AG10803 (cell line): ENCODE measurements around the gene PRPF18.

Experiments
- DNase-seq: peaks from one replicate; pipeline ENCODE4 v3.0.0; 2010; ENCODE audit warnings: low read depth
- H3K4me3 ChIP-seq: 2 replicates; pipeline ENCODE4 v1.5.1; 2011; ENCODE audit warnings: mild to moderate bottlenecking, low read length, control low read depth
- CTCF ChIP-seq: conservative IDR thresholded peaks from 2 replicates; pipeline ENCODE4 v1.5.1; 2011; ENCODE audit warnings: mild to moderate bottlenecking, low read length, control low read depth, inconsistent platforms

Gene PRPF18

GRCh38 chr10:13637894-13638293 lies 51.1 kb downstream of the PRPF18 start:
- TF ChIP-seq CTCF: no peak
- no peak overlapping the region for H3K4me3 ChIP-seq
- DNase-seq: no peak

DNA sequence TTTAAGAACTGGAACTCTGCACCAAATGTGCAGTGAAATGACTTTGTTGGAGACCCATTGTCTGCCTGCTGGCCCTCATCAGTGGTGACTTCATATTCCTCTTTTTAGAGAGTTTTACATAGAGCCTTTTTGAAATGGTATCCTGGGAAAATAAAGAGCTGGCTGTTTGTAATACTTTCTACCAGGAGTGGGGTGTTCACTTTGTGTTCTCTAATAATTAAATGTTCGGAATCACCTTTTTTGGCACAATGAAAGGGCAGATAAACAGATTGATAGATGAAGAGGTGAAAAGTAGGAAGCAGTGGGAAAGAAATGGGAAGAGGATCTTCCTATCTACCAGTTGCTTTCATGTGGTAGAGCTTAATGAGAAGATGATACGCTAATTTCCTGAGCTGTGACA lies 55.5 kb downstream of the PRPF18 start:
- no peak overlapping the region for H3K4me3 ChIP-seq
- no peak for DNase-seq
- TF ChIP-seq CTCF: no peak

DNA sequence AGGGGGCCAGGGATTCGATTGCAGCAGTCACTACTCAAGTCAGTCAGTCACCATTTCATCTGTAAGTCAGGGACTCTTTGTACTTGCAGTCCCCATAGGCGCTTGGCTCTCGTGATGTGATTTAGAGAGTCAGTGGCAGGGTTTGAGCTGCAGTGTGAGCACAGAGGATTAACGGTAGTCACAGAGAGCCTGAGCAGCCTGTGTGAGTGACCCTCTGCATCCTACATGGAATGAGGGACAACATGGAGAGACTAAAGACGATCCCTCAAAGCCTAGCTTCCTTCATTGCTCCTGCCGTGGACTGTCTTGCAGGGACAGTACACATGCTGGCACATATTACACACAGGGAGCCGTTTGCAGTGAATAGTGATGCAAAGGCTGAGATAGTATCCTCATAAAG lies 56.3 kb downstream of the PRPF18 start:
- TF ChIP-seq CTCF: no peak
- DNase-seq: no peak
- no peak overlapping the region for H3K4me3 ChIP-seq

GRCh38 chr10:13644866-13645265 lies 58.1 kb downstream of the PRPF18 start:
- DNase-seq: no peak
- TF ChIP-seq CTCF: no peak
- H3K4me3 ChIP-seq: no peak overlapping the region

DNA sequence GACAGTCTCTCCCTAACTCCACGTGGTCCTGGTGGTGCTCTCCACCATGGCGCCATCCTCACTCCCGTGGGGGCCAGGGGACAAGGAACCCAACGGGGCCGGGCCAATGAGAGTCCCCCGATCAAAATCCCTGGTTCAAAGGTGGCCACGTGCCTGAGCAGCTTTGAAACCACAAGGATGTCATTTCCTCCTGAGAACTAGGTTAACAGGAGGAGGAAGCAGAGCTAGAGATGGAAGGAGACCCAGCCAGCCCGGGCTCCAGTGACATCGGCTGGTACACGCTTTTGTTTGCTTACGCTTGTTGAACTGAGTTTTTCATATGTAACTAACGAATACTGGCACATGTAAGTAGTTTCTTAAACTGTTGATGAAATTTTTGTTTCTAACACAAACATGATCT lies 61.7 kb downstream of the PRPF18 start:
- no peak for TF ChIP-seq CTCF
- H3K4me3 ChIP-seq: no peak overlapping the region
- DNase-seq: no peak

DNA sequence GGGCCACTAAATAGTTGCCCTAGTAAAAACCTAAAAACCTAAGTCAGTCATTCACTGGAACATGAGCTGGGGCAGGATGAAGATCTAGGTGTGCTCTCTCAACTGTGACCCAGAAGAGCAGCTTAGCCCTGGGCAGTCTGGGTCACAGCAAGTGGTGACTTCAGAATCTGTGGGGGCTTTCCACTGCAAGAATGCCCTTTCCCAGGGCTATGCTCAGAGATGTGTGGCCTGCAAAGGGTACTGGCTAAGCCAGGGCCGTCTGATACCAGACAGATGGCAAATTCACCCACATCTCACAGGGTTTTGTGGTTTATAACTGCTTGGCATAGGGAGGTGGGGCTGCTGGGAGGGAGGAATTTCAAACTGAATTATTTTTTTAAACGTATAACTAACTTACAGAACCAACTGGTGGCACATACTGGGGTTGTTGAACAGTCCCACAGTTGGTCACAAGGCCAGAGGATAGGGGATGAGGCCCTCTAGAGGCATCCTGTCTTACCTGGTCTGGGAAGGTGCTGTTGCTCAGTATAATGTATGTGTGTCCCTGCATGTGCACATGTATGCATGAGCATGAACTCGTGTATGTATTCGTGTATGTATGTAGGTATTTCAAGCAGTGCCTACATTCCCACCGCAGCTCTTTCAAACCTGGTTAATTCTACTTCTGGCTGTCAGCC lies 63.2 kb downstream of the PRPF18 start:
- no peak for TF ChIP-seq CTCF
- no peak overlapping the region for H3K4me3 ChIP-seq
- no peak for DNase-seq

- no peak for TF ChIP-seq CTCF
- DNase-seq: no peak
- H3K4me3 ChIP-seq: no peak overlapping the region
Measured at GRCh38 chr10:13650961-13651360, 64.2 kb downstream of the PRPF18 start.
